M059J (cell line): ENCODE results near the gene SEC61A1. TPM values are rescaled to one million over a fixed set of nuclear protein-coding genes. Genes with fewer than 3 reads are reported as not detected.

Source experiments
- DNase-seq: peaks from one replicate; pipeline ENCODE4 v3.0.0-alpha.2; 2012; ENCODE audit warnings: low read depth
- total RNA-seq: library from RNA; depleted of rRNA; stranded (reverse); fragments of >200 nt; shearing (Covaris generic); gene quantifications from 2 replicates; pipeline ENCODE4 v1.2.3, GENCODE V29; 2014

SEC61A1 gene
- total RNA-seq, 1 experiment from 2014 or later: 512 TPM

DNA sequence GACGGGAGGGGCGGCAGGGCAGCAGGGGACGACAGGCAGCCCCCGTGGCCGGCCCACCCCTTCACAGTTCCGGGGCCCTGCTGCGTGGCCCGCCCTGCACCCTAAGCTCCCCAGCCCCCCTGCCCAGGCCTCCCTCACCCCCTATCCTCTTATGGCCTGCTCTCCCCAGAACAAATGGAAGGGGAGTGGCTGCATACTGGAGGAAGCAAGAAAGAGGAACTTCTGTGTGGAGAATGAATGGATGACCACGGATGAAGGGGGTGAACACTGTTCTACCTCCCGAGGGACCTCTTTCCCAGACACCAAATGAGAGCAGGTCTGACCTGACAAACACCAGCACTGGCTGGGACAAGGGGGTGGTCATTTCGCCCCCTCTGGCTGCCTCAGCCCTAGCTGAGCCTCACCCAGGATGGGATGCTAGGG, 25.0 kb downstream of the SEC61A1 start:
- DNase-seq: no peak

DNA sequence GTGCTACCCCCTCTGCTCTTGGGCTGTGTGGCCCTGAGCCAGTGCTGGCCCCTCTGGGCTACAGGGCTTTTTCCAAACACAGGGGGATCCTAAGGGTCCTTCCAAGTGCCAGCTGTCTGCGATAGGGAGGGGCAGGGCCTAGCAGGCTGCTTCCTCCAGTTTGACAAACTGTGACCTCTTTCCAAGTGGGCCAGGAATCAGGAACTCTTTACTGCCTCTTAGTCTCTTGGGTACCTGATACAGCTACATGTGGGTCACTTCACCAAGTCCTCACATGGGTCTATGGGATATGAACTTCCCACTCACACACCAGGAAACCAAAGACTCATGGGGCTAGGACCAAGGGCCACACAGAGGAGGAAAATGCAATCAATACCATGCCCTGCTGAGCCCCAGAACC, 25.4 kb downstream of the SEC61A1 start:
- DNase-seq: no peak

DNA sequence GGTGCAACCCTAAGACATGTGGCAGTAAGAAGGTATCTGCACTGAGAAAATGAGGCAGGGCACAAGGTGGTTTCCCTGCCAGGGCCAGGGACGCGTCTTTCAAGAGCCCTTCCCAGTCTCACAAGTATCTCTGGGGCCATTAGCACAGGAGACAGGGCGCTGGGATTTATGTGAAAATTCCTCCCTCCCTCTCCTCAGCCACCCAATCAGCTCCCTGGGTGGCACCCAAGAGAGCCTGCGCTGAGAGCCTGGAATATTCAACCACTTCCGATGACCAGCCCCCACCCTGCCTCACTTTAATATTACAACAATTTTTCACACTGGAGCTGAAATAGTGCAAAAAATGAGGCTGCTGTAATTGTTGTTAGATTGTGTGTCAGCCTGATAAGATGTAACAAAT, 26.1 kb downstream of the SEC61A1 start:
- DNase-seq: no peak

DNA sequence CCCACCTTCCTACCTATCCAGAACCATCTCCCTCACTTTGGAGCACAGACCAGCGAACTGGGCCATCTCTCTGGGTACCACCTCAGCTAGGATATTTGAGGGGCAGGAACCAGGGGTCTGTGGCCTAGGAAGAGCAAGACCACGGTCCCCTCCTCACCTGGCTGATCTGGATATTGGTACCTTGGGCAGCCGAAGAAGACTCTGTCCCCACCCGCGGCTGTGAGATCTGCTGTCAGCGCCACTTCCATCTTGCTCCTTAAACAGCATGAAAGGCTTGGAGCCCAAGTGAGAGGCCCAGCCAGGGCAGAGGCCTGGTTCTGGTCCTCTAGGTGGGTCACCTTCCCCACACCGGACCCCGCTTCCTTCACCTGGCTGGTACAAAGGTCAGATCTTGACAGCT, 26.6 kb downstream of the SEC61A1 start:
- DNase-seq: no peak

DNA sequence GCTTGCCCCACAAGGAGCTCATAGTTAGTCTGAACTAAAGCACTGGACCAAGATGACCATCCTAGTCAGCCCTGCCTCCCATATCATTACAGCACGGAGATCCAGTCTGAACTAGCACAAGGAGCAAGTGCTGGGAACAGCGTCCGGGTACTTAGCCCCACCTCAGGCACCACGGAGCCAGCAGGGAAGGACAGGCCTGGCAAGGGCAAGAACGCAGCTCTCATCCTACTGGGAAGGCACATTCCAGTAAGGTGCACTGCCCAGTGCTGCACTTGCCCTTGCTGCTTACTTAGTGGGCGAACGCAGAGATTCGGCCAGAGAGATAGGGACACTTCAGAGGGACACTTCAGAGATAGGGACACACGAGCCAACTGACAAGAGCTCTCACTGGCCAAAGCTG, 27.6 kb downstream of the SEC61A1 start:
- no peak for DNase-seq

DNA sequence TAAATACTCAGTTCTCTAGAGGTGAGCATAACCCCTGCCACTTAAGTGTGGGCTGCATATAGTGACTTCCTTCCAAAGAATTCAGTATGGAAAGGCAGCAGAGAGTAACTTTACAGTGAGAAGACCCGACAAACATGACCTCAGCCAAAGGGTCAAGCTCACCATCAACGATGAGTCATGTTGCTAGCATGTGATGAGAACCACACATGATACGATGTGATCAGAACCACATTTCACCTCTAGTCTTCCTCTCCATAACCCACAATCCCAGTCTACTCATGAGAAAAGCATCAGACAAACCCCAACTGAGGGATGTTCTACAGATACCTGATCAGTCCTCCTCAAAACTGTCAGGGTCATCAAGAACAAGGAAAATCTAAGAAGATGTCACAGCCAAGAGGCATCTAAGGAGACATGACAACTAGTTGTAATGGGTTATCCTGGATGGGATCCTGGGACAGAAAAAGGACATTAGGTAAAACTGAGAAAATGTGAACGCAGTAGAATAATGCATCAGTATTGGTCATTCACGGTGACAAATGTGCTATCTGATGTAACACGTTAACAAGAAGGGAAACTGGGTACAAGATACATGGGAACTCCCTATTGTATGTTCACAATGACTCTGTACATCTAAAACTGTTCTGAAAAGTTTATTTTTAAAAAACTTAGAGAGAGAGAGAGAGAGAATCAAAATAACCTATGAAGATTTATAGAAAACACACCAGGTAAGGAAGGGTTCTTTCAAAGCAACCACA, 28.3 kb downstream of the SEC61A1 start:
- peak; percentile 99 for DNase-seq

DNA sequence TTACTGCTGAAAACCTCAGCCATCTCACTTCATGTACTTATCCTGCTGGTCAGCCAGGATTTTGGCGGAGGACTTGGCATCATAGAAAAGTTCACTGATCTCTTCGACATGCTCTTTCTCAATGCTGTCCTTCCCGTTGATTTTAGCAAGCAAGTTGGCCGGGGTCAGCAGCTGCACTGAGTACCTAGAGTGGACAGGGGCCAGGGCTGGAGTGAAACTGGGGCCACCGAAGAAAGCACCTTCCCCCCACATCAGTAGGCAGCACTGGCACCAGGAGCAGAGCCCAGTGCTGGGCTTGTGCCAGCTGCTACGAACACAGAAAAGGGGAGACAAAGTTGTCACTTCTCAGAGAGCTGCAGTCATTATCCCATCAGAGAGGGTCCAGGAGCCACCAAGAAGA, 29.0 kb downstream of the SEC61A1 start:
- no peak for DNase-seq

DNA sequence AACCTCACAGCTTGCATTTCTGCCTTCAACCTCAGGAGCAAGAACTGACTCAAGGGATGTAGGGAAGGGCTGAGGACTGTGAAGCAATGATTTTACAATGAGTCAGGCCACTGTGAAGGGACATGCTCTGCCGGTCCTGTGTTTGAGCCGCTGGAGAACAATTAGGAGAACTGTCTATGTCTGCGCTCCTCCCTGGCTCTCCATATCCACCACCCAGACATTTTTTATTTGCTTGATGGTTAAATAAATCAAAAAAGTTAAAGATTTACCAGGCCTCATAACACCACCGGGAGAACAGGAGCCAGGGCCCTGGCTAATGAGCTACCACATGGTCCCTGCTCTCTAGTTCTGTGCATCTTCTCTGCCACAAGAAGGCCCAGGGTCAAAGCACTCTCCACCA, 29.6 kb downstream of the SEC61A1 start:
- peak; percentile 49 for DNase-seq

DNA sequence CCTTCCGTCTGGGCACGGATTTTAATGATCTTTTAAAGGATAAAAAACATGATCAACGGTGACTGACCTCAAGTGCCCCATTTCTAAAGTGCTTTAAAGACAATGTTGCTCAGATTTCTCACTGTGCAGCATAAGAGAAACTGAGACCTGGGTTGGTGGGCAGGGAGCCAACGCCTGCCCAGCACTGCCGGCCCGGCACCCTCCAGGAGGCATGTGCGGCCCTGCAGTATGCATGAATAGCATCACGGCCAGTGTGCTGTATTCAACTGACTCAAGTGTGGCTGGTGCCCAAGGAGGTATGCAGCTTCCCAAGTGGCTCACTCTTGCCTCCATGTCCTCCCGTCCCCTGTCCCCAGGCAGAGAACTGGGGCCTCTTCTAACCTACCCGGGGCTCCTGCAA, 30.3 kb downstream of the SEC61A1 start:
- no peak for DNase-seq

DNA sequence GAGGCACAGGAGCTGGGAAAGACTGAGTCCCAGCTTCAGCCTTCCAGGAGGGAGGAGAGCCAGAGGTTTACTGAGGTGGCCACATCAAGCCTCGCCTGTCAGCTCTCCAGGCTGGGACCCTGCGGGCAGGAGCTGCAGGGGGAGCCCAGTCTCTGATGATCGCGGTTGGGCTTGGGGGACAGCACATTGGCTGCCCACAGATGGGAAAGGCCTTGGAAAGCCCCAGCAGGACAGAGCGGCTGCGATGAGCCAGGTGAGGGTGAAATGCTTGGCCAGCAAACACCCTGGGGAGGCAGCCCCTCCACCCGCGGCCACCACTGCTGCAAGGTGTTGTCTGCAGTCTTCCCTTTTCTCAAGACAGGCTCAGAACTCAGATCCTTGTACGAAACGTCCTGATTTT, 31.2 kb downstream of the SEC61A1 start:
- DNase-seq: no peak

DNA sequence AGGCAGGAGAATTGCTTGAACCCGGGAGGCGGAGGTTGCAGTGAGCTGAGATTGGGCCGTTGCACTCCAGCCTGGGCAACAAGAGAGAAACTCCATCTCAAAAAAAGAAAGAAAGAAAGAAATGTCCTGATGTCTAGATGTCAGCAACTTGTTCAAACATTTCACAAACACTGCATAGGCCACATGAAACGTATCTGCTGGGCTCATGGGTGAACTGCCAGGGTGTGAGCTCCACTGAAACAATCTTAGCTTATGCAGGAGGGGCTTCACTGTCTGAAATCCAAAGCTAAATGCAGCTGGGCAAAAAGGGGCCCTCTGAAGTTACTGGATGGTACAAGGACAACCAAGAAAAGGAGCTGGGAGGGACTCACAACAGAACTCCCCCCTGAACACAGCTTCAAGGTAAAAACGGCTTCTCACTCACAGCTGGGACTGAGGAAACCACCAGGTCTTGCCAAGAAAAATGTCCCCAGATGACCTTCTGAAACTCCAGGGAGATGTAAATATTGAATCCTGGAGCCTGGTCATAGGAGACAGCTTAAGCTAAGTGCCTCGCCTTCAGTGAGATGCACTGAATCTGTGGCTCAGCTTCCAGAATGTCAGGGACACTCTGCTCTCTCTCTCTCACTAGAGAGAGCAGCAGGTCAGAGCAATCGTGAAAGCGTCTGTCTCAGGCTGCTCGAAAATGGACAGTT, 31.9 kb downstream of the SEC61A1 start:
- peak; percentile 77 for DNase-seq

DNA sequence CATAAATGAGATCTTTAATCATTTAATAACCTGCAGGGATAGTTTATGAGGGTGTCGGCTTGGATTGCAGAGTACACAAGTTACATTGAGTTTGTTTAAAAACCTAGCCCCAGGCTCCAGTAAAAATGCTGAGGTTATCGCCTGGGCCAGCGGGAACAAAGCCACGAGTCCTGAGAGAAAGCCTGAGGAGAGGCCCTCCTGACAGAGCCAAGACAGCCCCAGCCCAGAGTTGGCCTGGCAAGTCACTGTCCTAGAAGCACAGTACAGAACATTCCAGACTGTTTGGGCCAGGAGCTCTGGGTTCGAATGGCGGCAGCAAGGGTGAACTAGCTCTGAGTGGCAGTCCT, 32.4 kb downstream of the SEC61A1 start:
- peak; percentile 82 for DNase-seq

DNA sequence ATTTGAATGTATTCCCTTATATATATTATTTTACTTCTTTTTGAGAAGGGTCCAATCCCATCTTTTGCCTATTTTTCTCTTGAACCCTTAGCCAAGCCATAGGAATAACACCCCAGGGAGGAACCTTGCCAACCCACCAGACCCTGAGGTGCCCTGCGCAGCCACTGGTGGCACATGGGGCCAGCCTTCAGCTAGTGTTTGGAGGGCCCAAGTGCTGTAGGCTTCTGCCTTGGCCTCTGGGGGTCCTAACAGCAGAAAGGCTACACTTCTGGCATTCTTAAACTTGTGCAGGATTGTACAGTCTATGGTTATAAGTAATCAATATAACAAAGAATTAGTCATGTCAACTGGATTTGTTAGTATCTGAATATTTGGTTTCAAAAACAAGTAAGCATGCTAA, 36.9 kb downstream of the SEC61A1 start:
- DNase-seq: no peak

DNA sequence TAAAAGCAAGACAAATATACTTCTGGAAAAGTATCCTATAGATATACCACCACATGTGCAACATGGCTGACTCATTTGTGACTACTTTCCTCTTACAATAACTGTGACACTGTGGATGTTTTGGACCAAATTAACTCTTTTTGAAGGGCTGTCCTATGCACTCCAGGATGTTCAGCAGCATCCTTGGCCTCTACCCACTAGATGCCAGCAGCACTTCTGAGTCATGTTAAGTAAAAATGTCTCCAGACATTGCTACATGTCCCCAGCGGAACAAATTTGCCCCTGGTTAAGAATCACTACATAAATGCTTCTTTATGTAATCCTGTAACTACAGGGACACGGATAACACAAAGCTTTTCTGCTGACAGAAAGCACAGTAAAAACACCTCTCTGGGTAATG, 39.3 kb downstream of the SEC61A1 start:
- no peak for DNase-seq

DNA sequence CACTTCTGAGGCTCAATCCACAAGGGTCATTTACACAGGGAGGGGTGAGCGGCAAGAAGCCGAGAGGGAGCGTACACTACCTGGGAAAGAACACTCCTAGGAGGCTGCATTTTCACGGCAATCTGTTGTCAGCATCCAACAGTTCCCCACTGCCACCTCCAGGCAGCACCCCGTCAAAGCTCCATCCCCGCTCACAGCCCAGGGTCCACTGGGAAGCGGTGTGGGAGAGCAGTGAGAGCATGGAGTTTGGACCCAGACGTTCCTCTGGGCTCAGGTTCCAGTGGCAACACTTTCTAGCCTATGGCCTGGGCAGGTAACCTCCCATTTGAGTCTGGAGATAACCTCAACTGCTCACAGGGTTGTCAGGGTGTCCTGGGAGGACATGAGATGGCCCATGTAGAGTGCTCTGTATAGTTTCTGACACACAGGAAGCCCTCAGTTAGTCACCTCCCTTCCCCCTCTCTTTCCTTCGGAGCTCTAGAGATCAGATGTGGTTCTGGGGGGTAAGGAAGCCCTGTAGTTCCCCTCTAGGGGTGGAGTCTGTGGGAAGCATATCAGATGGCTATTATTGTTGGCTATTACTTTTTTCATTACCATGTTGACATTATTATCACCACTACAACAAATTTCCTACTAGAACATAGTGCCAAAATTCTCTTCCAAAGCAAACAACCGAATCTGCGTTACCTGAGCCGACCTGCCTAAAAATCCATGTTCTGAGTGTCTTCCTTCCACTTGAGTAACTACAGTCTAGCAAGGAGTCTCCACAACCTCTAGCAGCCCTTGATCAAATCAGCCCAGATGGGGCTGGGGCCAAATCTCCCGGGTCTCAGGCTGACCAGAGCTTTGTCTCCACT, 42.3 kb downstream of the SEC61A1 start:
- DNase-seq: no peak

DNA sequence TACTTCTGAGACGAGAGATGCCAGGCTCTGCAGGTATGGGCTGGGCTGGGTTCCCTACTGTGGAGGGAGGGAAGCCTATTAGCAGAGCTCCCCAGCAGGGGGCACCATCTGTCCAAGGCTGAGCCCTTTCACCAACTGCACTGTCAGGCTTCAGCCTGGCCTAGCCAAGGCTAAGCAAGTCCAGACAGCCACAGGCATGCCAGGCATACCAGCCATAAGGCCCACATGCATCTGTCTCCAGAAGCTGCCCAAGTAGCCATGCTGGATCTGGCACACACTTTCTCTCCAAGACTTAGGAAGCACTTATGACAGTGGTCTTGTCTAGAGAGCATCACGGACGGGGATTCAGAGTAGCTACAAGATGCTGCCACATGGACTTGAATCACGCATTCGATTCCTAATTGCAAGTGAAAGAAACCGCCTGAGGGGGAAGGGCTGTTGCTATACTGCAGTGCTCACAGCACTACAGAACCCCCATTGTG, 43.0 kb downstream of the SEC61A1 start:
- peak; percentile 83 for DNase-seq

DNA sequence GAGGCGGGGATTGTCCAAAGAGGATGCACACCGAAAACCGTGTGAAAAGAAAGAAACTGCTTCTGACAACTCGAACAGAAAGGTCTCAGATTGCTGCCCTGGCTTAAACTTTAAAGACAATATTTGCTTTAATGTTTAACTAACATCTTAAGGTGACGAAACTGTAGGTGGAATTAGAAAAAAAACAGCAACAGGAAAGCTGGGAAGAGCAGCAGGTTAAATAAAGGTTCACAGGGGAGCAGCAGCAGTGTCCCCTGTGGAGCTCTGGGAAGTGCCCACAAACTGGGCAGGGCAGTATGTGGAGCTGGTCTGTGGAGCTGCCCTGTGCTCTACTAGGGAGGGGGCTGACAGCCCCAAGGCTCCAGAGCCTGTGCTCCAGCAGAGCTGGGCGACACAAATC, 46.0 kb downstream of the SEC61A1 start:
- DNase-seq: no peak

DNA sequence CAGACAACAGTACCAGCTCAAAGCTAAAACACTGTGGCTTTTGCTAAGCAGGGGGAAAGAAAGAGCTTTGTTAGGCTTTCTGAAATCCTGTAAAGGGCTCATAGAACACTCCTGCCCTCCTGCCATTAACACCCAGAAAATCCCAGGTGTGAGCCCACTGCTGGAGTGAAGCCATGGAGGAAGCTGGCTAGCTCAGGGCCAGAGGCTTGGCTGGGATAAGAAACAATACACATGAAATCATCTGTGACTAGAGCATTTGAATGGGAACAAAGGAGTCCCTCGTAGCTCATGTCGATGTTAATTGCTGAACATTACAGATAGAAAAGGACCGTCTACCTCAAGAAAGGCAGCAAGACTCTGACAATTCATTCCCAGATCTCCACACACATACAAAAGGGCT, 47.9 kb downstream of the SEC61A1 start:
- DNase-seq: no peak

DNA sequence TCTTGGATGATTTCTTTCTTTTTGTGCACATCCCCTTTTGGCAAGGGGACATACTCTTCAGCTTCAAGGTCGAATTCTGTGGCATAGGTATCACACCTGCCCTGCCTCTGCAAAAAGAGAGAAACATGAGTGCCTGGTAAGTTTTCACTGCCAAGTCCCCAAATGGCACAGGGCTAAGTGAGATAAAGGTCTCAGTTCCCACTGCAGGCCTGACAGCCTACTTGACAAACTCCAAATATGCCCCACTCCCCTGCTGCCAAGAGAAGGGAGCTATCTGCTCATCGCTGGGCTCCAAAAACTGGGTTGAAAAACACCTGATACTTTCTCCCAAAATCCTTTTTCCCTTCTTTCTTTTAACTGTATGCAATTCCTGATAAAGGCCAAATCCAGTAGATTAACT, 48.4 kb downstream of the SEC61A1 start:
- no peak for DNase-seq

DNA sequence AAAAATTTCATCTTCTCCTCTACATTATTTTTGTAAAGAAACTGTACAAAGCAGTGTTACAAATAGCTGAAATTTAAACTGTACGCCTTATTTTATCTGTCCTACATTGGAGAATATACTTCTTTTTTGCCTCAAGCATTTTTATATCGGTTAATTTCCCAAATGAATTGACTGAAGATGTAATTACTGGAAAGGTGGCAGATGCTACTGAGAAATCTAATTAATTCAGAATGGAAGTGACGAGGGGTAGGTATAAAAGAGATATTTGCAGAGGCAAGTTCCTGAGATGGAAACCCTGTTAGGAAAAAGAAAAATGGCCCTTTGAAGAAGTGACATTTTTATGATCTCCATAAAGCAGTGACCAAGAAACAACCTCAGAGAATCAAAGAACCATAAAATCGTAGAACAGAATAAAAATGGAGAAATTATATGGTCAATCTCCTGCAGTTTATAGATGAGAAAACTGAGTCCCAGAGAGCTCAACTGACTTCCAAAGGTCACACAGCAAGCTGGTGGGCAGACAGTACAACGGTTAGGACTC, 51.0 kb downstream of the SEC61A1 start:
- DNase-seq: no peak

DNA sequence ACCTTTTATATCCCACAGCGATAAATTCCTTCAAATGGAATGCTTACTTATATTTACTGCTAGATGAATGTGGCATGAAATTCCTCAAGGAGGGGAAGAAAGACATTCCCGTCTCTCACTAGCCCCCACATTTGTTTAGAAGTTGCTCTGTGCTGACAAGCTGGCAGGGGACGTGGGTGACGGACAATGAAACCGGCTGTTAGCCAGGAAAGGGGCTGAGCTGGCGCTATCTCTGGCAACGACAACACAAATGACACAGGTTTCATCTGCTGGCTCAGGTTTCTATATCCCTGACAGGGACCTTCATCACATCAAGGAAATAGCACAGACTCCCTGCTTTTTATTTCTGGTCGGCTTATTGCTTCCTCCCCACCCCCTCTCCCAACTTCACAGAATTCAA, 55.6 kb downstream of the SEC61A1 start:
- DNase-seq: no peak

DNA sequence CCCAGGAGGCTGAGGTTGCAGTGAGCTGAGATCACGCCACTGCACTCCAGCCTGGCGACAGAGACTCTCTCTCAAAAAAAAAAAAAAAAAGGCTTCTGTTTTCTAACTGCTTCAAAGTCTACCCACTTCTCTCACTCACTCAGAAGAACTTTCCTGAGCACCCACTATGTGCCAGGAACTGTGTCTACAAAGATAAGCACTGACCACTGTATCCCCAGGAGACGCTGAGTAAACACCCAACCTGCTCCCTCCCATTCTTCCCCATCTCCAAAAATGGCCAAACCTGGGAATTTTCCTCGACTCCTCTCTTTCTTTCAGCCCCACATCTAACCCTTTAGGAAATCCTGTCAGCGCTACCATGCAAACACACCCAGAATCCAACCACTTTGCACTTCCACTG, 58.9 kb downstream of the SEC61A1 start:
- no peak for DNase-seq
